Stimulated activated CD4-positive, alpha-beta T cell treated with anti-CD3 and anti-CD28 coated beads, Interleukin-12 subunit alpha, Interleukin-12 subunit beta, amount 100 ng/mL, for 24 hours (primary cell): ENCODE measurements around the gene PAK6.

Source experiments
- DNase-seq, 2 experiments: peaks; one replicate each; pipeline ENCODE4 v3.0.0-alpha.2; 2020; ENCODE audit warnings: low read depth in 2 of 2

PAK6 gene

GRCh38 chr15:40241269-40242212 is 2.7 kb downstream of the PAK6 start:
- no peak for DNase-seq

- DNase-seq, result no peak
Observed at GRCh38 chr15:40242213-40242599, 3.3 kb downstream of the PAK6 start.

DNA sequence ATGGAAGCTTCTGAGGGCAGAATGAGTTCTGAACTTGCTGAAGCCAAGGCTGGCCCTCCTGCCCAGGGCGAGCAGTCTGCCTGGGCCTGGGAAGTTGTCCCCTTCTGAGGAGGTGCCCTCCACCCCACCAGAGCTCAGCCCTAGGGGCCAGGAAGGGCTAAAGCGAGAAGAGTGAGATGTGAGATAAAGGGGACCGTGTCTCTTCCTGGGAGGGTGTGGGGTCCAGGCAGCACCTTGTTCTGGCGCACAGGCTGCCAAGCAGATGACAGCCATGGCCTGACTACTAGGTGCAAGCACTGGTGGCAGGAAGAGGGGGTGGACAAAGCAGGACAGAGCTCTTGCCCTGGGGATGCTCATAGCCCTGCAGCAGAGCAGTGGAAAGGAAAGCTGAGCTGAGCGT is 3.7 kb downstream of the PAK6 start:
- DNase-seq, result no peak

DNA sequence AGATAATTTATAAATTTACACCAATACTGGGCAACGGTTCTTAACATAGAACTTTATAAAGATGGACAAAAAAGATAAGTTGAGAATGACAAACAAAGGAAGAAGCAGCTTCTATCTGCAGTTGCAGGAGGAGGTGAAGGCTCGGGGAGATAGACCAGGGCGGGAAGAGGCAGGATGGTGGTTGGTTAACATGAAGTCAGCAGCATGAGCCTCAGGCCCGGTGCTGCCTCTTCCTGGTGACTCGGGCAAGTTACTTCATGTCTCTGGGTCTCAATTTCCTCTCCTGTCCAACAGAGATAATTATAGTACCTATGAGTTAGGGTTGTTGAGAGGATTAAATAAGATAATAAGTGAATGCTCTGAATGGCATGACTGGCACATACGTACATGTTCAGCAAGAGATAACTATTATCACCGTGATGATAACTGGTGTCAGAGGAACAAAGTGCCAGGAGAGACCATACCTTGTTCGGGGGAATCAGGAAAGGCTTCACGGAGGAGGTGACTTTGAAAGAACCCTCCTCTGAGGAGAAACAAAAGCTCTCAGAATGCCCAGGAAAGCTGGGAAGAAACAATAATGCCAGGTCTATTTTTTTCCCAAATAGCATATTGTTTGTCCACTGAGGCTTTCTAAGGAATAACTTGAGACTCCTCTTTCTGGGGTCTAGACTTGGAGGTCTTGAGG is 4.4 kb downstream of the PAK6 start:
- DNase-seq, result no peak

- no peak for DNase-seq
Observed at GRCh38 chr15:40244961-40245523, 6.2 kb downstream of the PAK6 start.

DNA sequence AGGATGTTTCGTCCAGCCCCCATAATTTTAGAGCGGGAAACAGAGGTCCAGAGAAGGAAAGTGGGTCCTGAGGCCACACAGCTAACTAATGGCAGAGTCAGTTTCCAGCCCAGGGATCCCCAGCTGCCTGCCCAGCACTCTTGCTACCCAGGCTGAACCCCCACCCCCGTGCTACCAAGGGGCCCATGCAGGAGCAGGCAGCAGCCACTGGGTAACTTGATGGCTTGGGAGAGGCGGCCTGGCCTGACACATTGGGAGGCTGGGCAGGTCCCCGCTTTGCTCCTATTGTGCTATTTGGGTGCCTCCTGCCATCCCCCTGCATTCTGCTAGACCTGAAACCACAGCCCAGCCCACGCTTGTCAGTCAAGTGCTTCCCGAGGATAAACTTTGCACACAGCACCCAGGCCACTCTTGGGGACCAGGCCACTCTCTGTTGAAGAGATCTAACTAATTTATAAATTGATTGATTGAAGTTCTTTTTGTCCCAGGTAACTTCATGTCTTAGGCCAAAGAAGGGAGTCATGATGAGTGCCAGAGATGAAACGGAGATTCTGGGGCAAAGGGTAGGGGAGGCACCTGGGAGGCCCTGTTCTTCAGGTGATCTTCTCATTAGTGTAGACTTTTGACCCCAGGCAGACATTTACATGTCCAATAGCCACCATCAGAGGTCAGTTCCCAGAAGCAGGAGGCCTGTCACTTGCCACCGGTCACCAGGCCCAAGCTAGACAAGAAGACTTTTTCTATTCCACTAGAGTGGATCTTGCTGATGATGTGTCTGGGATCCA is 7.0 kb downstream of the PAK6 start:
- no peak for DNase-seq

- DNase-seq, result no peak
Observed at GRCh38 chr15:40246496-40247280, 7.8 kb downstream of the PAK6 start.

GRCh38 chr15:40247406-40247971 is 8.6 kb downstream of the PAK6 start:
- DNase-seq, result no peak

DNA sequence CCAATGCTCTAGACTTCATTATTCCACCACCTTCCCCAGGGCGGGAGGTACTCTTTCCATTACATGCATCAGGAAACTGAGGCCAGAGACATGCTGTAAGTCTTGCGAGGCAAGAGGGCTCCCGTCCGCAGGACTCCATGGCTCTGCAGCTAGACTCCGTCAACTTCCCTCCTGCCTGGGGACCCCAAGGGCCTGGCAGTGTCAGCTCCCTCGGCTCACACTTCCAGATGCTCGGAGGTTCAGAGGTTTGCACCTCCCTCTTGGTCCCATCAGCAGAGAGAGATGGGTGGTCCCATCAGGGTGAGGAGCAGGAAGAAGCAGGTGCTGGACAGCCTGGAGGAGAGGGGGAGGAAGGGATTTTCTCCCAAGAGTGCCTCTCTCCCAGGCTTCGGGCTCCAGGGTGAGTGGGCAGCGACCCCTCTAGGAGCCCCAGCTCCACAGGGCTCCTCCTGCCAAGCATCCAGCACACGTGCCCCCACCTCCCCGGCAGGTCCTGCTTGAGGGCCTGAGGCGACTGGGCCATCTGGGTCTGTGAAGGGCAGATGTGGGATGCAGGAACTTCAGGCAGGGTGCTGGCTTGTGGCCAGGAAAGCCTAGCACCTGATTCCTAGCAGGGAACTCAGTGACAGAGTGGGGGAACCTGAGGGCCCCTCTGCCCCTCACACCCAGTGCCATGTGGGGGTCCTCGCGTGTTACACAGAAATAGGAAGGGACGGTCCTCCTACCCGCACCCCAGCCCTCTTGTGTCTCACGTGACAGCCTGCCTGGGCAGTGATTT is 9.3 kb downstream of the PAK6 start:
- DNase-seq, result no peak

GRCh38 chr15:40249477-40250303 is 10.8 kb downstream of the PAK6 start:
- no peak for DNase-seq

DNA sequence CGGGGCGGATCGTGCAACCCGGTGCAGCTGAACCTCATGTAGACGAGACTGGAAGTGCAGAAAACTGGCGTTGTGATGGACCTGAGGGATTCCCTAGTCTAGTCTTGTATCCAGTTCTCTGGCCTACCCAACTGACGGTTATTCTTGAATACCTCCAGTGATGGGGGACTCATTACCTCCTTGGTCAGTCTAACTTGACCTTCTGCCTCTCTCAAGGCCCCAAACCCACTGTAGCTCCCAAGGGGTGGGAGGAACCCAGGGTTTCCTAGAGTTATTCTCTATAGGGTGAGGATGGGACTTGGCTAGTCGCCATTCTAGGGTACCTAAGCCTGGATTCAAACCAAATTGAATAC is 11.4 kb downstream of the PAK6 start:
- DNase-seq, result no peak

DNA sequence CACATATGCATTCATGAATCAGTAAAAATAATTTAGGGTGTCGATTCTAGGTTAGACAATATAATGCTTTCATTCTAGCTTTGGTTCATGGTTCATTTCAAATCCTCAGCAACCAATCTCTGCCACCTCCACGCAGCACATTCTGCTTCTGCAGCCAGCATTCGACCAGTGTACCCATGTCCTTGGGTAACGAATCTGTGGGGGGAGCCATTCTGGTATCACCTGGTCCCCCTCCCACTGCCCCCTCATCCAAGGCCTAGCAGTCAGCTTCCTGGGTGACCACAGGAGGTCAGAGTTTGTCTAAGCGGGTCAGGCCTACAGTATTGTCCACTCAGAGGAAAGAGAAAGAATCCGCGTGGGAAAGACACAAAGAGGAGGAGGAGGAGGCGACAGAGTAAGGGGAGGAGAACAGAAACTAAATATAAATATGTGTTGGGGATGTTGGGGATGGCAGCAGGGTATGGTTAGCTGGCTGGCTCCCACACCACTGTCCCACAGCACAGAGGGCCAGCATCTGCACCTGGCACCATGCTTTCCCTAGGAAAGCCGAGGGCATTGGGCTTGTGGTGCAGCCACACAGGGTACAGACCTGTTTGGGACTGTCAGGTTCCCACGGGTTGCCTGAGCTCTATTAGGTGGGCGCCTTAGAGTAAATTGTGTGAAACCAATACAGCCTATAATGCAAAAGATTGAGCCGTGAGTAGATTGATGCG is 12.1 kb downstream of the PAK6 start:
- no peak for DNase-seq

DNA sequence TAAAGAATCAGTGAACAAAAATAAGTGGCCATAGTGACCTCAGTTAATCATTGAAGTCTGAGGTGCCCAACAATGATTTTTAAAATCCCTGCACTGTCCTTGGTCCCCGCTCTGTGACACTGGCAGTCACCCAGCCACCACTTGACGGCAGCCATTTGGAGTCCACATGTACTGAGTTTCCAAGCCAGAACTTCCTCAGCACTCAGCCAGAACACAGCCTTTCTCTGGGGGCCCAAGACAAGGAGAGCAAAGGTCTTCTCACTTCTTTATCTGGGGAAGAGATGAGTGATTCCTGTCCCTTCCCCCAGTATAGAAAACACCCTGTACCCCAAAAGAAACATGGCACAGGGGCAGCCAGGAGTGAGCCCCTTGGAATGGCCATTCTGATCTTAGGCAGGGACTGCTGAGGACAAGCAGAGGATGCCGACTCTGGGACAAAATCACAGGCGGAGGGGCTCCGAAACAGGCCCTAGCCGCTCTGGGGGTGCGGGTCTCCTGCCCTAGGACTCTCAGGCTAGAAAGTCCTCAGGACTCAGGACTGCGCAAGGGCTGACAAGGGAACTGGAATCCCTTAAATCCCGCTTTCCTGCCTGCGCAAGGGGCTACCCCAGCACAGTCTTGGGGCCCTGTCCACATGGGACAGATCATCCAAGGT is 12.8 kb downstream of the PAK6 start:
- no peak for DNase-seq

GRCh38 chr15:40252141-40252437 is 13.2 kb downstream of the PAK6 start:
- no peak for DNase-seq

DNA sequence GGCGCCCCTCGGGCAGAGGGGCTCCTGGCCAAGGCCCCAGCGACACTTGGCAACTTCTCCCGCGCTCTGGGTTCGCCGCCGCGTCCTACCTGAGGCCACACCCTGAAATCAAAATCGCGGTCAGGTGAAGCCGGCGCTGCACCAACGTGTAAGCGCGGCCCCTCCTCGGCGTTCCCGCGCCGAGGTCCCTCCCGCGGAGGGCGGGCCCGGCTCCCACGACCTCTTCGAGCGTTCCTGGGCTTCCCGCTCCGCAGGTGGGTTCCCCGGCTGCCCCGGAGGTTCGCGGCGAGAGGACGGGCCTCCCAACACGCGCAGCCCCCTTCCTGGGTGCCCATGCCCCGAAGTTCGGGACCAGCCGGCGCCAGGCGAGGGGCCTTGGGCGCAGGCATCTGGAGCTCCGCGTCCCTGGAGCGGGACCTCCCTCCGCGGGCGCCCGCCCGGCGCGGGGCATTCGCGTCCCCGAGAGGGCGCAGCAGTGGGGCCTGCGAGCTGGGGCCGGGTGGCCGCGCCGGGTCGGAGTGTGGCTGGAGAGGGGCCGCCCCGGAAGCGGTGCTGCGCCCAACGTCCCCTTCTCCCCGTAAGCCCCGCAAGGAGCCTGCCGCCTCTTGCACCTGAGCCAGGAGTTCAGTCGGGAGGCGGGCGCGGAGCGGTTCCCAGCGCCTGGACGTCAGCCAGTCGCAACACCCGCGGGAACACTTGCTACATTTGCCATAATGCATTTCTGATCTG is 13.7 kb downstream of the PAK6 start:
- DNase-seq, result no peak

DNA sequence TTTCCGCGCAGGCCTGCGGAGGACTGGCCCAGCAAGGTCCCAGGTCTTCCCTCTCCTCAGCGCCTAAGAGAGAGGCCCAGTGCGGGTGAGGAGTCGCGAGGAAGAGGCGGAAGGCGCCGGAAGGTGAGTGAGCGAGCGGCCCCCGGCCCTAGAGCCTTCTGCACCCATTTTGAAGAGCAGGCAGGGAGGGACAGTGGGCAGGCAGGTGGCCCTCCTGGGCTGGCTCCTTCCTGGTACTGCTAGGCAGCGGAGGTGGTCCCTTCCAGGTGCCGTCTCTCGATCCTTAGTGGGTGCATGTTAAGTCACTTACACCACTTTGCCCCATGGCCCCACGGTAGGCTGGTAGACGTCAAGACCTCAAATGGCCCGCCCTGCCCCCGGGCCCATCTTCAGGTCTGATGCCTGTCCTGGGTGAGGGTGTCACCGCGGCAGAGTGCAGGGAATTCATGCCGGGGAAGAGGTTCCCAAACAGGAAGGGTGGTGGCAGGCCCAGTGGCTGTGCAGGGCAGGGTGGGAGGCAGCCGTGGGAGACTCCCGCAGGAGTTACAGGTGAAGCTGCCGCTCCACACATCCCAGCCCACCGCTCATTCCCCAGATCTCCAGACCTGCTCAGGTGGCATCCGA is 14.4 kb downstream of the PAK6 start:
- no peak for DNase-seq

DNA sequence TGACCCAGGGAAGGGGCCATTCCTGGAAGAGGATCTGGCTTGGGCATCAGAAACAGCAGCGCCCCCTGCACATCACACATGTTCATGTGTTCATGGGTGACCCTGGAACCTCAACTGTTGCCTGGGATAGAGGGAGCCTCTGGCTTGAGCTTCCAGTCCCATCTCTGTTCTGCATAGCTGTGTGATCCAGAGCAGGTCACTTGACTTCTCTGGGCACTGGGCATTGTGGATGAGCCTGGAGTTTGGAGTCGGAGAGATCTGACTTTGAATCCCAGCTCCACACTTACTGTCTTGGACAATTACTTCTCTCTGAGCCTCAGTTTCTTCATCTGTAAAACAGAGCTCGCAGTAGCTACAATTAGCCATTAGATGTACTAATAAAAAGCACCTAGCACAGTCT is 15.6 kb downstream of the PAK6 start:
- DNase-seq, result no peak
